Pancreas (tissue), 10 donors: ENCODE results near the gene BFSP1. TPM values are rescaled to one million over a fixed set of nuclear protein-coding genes. Genes with fewer than 3 reads are reported as not detected.

ENCODE experiments used
- ATAC-seq, 4 donors: fragments of 200-7000 bp; cut with Tn5 transposase; one replicate each; pipeline versions ENCODE4 v1.8.0 to v1.9.1; 2020; ENCODE audit warnings: mild to moderate bottlenecking in 4 of 4, moderate library complexity in 4 of 4
- DNase-seq, 6 donors: peaks; one replicate each; pipeline ENCODE4 v3.0.0-alpha.2; 2020
- FAIRE-seq: peaks from 2 replicates; lab custom pipeline; 2012; peaks lifted over from hg19 to GRCh38; lab: Jason Lieb, UNC
- H3K27ac ChIP-seq, 4 donors: fragments of 200-600 bp; sonication (generic); 1 replicate in 3 of 4; 2 replicates in 1 of 4; pipeline versions ENCODE4 v1.5.0 to v1.8.0; 2020
- H3K27me3 ChIP-seq, 4 donors: fragments of 200-600 bp; one replicate each; pipeline ENCODE4 v1.8.0; 2021
- H3K36me3 ChIP-seq, 3 donors: fragments of 200-600 bp; sonication (generic) in 1 of 3; one replicate each; pipeline versions ENCODE4 v1.5.0 to v1.8.0; 2020 to 2021
- H3K4me1 ChIP-seq, 3 donors: fragments of 200-600 bp; one replicate each; pipeline ENCODE4 v1.8.0; 2021
- H3K4me3 ChIP-seq, 4 donors: fragments of 200-600 bp; sonication (generic) in 2 of 4; one replicate each; pipeline versions ENCODE4 v1.5.0 to v1.8.0; 2020 to 2021
- H3K9me3 ChIP-seq, 4 donors: fragments of 200-600 bp; one replicate each; pipeline ENCODE4 v1.8.0; 2021
- WGBS, 2 donors: extraction: QIAGEN DNeasy Blood & Tissue Kit; methylation state at CpG; one replicate each; pipeline ENCODE4 v1.1.7; 2013; 5-methylcytosine and 5-hydroxymethylcytosine counted together
- intact Hi-C, 3 donors: fragments of 100-400 bp; cut with DNase I; formaldehyde crosslinking; loops; one replicate each; pipeline versions ENCODE4 v1.11.1 to v1.14.2; 2022
- polyA plus RNA-seq, 2 donors: library from polyadenylated mRNA; stranded (reverse); fragments of 200-250 nt; gene quantifications; one replicate each; pipeline ENCODE4 v1.2.3, GENCODE V29; 2013
- total RNA-seq, 6 donors: library from RNA; stranded (reverse); fragmentation: NEBNext Ultra II Directional in 4 of 6; extraction: Animal tissue kit (Norgen Biotek cat#: 25700) in 4 of 6; gene quantifications; one replicate each; pipeline versions ENCODE4 v1.2.1 to v1.2.4, GENCODE V29; 2021 to 2023
- TF ChIP-seq, protein P1 (sequence below), 4 donors: fragments of 200-600 bp; sonication (generic) in 3 of 4; IDR thresholded peaks; one replicate each; pipeline versions ENCODE4 v1.5.0 to v1.8.0; 2021; ENCODE audit warnings: antibody characterized with exemption in 4 of 4
- donor health status: healthy with polysubstance abuse.
- donor health status: DM: no; HTN: no; CAD: no; lungs with moderate emphysema.
- donor health status: DM: no; HTN: no; CAD: no.
- donor health status: control.
- donor health status: control.
- donor health status: Bipolar disorder and iron deficiency.
- donor health status: DM: yes; HTN: yes; CAD: no.
- donor health status: DM: no; HTN: no; CAD: no.
- donor health status: DM: no; HTN: no; CAD: no.
- donor health status: DM: yes; HTN: yes; CAD: no.

BFSP1 gene
- total and polyA plus RNA-seq, 8 donors, result 0.81 to 2.0 (median 1.4) TPM

DNA sequence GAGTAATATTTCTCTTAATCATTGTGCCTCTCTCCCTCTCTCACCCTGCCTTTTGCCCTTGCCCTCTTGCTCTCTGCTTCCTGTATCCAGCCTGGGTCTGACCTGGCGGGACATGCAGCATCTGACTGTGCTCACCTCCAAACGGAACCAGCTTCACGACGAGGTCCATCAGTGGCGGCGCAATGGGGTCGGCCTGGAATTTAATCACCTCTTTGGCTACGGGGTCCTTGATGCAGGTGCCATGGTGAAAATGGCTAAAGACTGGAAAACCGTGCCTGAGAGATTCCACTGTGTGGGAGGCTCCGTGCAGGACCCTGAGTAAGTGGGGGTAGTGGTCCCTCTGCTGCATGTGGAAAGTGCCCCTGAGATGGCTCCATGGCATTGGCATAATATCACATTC lies 65.9 kb downstream of the BFSP1 start:
- no peak for DNase-seq
- Histone ChIP-seq H3K4me3 (no peak overlapping the region), H3K9me3 (no peaks in the 10 kb centered on the region), H3K27me3 (no peaks in the 10 kb centered on the region), H3K27ac (no peak overlapping the region), H3K36me3 (no peaks in the 10 kb centered on the region), H3K4me1 (no peaks in the 10 kb centered on the region)
- ATAC-seq, result no peak
- 82 to 92% methylated on average over 10 of the region's 10 CpGs for WGBS, 2 donors
- intact Hi-C loops, result no loop called here
- TF ChIP-seq, protein P1, sequence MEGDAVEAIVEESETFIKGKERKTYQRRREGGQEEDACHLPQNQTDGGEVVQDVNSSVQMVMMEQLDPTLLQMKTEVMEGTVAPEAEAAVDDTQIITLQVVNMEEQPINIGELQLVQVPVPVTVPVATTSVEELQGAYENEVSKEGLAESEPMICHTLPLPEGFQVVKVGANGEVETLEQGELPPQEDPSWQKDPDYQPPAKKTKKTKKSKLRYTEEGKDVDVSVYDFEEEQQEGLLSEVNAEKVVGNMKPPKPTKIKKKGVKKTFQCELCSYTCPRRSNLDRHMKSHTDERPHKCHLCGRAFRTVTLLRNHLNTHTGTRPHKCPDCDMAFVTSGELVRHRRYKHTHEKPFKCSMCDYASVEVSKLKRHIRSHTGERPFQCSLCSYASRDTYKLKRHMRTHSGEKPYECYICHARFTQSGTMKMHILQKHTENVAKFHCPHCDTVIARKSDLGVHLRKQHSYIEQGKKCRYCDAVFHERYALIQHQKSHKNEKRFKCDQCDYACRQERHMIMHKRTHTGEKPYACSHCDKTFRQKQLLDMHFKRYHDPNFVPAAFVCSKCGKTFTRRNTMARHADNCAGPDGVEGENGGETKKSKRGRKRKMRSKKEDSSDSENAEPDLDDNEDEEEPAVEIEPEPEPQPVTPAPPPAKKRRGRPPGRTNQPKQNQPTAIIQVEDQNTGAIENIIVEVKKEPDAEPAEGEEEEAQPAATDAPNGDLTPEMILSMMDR (IDR thresholded peaks at IDR 0.05), result no peak
- FAIRE-seq, result no peak

DNA sequence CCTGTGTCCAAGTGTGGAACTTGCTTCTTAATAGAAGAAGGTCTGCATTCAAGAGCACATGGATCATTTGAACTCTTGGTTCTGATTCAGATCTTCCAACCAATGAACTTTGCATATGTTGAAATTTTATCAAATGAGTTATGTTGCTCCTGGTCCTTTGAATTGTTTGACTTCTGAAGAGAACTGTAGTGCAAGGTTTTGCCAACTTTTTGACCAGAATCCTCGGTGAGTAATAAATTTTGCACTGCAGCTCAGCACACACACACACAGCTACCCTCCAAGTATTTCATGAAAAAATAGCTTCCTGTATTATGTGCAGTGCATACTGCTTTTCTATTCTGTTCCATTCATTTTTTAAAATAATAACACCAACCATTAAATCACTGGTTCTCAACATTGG lies 67.5 kb downstream of the BFSP1 start:
- H3K27me3 ChIP-seq, result no peaks in the 10 kb centered on the region
- no peaks in the 10 kb centered on the region for H3K4me1 ChIP-seq
- no peak overlapping the region for H3K4me3 ChIP-seq
- TF ChIP-seq, protein P1 (IDR thresholded peaks at IDR 0.05), result no peak
- H3K27ac ChIP-seq, result no peak overlapping the region
- 52 to 61% methylated on average over 1 of the region's 1 CpG for WGBS, 2 donors
- FAIRE-seq, result no peak
- DNase-seq, result no peak
- no peak for ATAC-seq
- intact Hi-C loops, result no loop called here
- H3K9me3 ChIP-seq, result no peaks in the 10 kb centered on the region
- no peaks in the 10 kb centered on the region for H3K36me3 ChIP-seq

DNA sequence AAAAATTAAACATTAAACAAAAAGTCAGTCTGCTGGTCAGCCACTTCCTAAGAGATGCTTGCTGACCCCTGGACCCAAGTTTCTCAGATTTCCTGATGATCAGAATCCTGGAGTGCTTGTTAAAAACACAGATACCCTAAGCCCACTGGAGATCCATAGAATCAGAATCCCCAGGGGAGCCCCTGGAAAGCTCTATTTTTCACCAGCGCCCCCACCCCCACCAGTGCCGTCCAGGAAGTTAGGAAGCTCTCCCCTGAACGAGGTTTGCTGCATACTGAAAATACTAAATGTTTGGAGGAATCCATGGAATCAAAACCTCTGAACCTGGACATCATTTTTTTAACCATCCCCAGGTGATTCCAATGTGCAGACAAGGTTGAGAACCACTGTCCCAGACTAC lies 69.2 kb downstream of the BFSP1 start:
- intact Hi-C loops, result no loop called here
- no peaks in the 10 kb centered on the region for H3K9me3 ChIP-seq
- ATAC-seq (no peak), DNase-seq (no peak), FAIRE-seq (no peak)
- no peaks in the 10 kb centered on the region for H3K4me1 ChIP-seq
- 48 to 65% methylated on average over 3 of the region's 3 CpGs for WGBS, 2 donors
- no peak overlapping the region for H3K4me3 ChIP-seq
- no peaks in the 10 kb centered on the region for H3K27me3 ChIP-seq
- no peaks in the 10 kb centered on the region for H3K36me3 ChIP-seq
- H3K27ac ChIP-seq, result no peak overlapping the region
- TF ChIP-seq, protein P1 (IDR thresholded peaks at IDR 0.05), result no peak

DNA sequence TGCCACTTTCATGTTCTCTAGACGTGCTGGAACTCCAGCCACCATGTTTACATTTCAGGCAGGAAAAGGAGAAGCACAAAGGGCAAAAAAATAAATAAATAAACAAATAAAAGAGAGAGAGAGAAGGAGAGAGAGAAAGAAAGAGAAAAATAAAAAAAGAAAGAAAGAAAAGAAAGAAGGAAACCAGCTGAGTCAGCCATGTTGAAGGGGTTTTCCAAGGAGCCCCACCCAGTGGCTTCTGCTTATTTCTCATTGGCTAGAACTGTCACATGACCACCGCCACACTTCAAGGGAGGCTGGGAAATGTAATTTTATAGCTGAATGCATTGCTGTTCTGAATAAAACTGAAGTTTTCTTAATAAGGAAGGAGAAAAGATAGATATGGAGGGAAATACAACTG lies 71.1 kb downstream of the BFSP1 start:
- 55 to 68% methylated on average over 2 of the region's 2 CpGs for WGBS, 2 donors
- intact Hi-C loops, result no loop called here

DNA sequence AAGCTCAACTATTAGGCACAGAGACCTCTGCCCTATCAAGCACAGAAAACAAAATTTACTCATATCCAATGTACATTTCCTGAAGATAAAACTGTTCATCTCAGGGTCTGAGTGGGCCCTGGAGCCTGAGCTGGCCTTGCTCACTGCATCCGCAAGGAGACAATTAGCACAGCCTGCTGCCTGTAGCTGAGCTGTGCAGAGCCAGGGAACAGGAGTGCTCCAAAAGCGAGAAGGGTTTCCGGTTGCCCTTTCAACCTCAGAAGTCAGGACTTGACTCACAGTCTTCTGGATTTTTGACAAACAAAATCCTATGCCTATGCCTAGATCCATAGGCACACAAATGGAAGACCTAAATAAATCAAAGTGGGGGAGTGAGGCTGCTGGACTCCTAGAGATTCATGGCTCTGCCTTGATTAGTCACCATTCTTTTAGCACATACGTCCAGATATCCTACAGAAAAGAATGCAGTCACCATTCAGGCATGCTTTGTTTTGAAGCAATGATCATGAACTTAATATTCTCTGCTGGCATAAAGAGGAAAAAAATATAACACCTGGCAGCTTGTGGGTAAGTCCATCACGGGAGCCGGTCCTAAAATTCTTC lies 73.5 kb downstream of the BFSP1 start:
- no peaks in the 10 kb centered on the region for H3K4me1 ChIP-seq
- no peak for FAIRE-seq
- no peak overlapping the region for H3K4me3 ChIP-seq
- 86 to 95% methylated on average over 6 of the region's 6 CpGs for WGBS, 2 donors
- H3K27ac ChIP-seq, result no peak overlapping the region
- no peaks in the 10 kb centered on the region for H3K36me3 ChIP-seq
- no peaks in the 10 kb centered on the region for H3K9me3 ChIP-seq
- no peak for ATAC-seq
- TF ChIP-seq, protein P1 (IDR thresholded peaks at IDR 0.05), result no peak
- DNase-seq, result no peak
- intact Hi-C loops, result no loop called here
- no peaks in the 10 kb centered on the region for H3K27me3 ChIP-seq

More for the DNA sequence above, 71.1 kb downstream of the BFSP1 start:
- Histone ChIP-seq H3K9me3 (no peaks in the 10 kb centered on the region), H3K36me3 (no peaks in the 10 kb centered on the region), H3K27ac (no peak overlapping the region), H3K4me3 (no peak overlapping the region), H3K4me1 (no peaks in the 10 kb centered on the region), H3K27me3 (no peaks in the 10 kb centered on the region)
- no peak for DNase-seq
- TF ChIP-seq, protein P1 (IDR thresholded peaks at IDR 0.05), result no peak
- no peak for ATAC-seq
- no peak for FAIRE-seq
